Posterior cingulate gyrus (tissue), 11 donors: ENCODE results near the gene THSD7A.

Experiments used
- DNase-seq, 10 donors: peaks; one replicate each; pipeline versions ENCODE4 v3.0.0 to v3.0.0-alpha.2; 2020 to 2021; ENCODE audit warnings: mixed read lengths in 3 of 10
- intact Hi-C: fragments of 100-400 bp; cut with DNase I; formaldehyde crosslinking; loops from one replicate; pipeline ENCODE4 v1.15.1; 2023

The THSD7A gene

DNA sequence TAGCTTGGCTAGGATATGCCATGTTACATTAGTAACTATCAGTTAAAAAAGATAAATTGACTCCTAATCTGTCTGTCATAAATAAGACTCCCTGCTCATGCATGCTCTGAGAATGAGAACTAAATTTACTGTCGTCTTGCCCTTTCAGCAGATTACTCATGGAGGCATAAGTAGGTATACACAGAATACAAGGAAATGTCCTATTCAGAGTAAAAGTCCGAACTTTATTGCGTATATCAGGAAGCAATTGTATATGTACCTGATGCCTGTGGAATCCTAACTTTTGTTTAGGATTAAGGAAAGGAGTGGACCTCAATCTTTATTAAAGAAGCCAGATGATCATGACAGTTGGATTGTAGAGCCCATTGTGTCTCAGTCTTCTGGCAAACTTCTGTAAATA, 118.6 kb downstream of the THSD7A start:
- DNase-seq, result no peak

DNA sequence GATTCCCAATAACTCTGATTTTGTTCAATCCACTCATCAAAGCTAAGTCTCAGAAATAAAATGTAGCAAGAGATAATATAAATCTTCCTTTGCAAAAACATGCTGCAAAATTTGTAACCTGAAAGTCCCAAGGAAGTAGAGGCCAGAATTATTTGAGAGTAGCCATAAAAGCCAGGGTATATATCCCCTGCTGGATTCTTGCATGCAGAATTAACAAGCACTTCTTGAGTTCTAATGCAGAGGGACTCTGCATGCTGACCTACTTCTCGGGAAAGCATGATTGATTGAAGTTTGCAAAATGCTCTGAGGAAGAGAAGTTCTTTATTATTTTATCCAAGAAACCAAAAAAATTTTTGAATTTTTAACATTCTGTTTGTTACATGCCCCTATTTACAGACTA, 121.6 kb downstream of the THSD7A start:
- DNase-seq, result no peak
- intact Hi-C loops, result no loop called here

More for the DNA sequence above, 118.6 kb downstream of the THSD7A start:
- intact Hi-C loops, result no loop called here

DNA sequence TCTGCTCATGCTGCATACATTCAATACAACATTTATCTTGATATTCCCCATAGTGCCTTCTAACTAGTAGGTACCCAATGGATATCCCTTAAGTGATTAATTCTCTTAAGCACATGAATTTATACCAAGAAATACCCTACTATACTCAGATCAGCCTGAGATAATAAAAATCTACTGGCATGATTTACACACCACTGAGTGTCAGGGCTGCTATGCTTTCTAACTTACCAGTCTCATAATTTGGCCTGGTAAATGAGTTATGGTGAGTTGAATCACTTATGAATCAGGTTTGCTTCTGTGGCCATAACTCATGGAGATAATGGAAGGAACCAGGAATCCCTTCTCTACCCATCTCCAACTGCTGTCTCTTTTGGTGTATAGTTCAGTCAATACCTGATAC, 122.8 kb downstream of the THSD7A start:
- no peak for DNase-seq
- intact Hi-C loops, result no loop called here

GRCh38 chr7:11707606-11708193, 124.3 kb downstream of the THSD7A start:
- no peak for DNase-seq
- intact Hi-C loops, result no loop called here

GRCh38 chr7:11706666-11707605, 125.1 kb downstream of the THSD7A start:
- DNase-seq, result no peak
- intact Hi-C loops, result no loop called here

- intact Hi-C loops, result no loop called here
- no peak for DNase-seq
These were observed 128.2 kb downstream of the THSD7A start for GRCh38 chr7:11703829-11704228.

GRCh38 chr7:11702938-11703337, 129.1 kb downstream of the THSD7A start:
- intact Hi-C loops, result no loop called here
- no peak for DNase-seq

DNA sequence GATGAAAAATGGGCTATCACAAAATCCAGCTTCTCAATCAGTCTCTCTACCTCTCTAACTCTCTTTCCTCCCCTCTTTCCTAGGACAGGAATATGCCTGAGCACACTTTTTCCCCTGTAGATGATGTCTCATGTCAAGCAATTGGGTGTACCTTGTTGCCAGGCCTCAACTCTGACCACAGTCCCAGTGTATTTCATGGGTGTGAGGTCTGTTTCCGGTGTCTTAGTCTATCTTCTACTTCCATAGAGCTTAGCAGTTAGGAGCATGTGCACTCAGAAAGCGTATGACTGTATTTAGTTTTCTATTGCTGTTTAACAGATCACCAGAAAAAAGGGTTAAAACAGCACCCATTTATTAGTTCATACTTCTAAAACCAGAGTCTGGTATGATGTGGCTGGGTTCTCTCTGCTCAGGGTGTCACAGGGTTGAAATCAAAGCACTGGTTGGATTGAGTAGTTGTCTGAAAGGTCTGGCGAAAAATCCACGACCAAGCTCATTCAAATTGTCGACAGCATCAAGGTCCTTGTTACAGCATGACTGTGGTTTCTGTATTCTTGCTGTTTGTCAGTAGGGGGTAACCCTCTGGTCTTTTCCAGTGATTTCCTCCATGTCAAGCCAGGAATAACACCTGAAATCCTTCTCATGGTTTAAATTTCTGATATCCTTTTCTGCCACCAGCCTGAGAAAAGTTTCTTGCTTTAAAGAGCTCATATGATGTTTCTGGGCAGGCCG, 130.0 kb downstream of the THSD7A start:
- DNase-seq, result no peak
- intact Hi-C loops, result no loop called here

- intact Hi-C loops, result no loop called here
- DNase-seq, result no peak
These were observed 132.3 kb downstream of the THSD7A start for GRCh38 chr7:11699666-11700065.

- intact Hi-C loops, result no loop called here
These were observed 133.6 kb downstream of the THSD7A start for GRCh38 chr7:11698384-11698871.

GRCh38 chr7:11690395-11690794, 141.6 kb downstream of the THSD7A start:
- intact Hi-C loops, result no loop called here
- DNase-seq, result no peak

More at GRCh38 chr7:11698384-11698871, 133.6 kb downstream of the THSD7A start:
- peak in 1 of 10 donors; percentile 22 for DNase-seq

DNA sequence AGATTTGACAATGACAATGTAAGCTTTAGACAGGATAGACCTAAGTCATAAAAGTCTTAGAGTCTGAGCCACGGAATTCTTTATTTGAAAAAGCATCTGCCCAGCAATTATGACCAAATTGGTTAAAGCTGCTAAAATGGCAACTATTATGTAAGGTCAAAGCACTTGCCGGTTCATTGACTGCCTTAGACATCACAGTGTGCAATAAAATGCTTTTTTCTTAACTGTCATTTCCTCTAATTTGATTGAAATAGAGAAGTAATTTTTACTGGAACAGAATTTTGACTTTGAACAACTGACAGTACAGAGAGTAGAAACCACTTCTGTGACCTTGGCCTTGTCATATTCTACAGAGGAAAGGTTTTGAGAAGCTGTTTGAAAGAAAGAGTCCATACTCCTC, 142.9 kb downstream of the THSD7A start:
- intact Hi-C loops, result no loop called here
- DNase-seq, result no peak

DNA sequence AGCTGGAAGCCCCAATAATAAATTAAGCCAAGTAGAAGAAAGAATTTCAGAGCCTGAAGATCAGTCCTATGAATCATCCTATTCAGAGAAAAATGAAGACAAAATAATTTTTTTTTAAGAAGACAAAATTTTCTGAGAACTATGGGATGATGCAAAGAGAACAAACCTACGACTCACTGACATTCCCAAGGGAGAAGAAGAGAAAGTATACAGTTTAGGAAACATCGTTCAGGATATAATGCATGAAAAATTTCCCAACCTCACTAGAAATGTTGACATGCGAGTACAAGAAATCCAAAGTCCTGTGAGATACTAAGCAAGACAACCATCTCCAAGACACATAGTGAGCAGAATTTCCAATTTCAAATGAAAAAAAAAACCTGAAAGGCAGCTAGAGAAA, 150.5 kb downstream of the THSD7A start:
- DNase-seq, result no peak
- intact Hi-C loops, result no loop called here

DNA sequence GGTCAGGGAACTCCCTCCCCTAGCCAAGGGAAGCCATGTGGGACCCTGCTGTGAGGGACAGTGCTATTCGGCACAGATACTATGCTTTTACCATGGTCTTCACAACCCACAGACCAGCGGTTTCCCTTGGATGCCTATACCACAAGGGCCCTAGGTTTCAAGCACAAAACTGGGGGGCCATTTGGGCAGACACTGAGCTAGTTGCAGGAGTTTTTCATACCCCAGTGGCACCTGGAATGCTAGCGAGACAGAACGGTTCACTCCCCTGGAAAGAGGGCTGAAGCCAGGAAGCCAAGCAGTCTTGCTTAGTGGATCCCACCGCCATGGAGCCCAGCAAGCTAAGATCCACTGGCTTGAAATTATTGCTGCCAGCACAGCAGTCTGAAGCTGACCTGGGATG, 156.8 kb downstream of the THSD7A start:
- DNase-seq, result peak in 2 of 10 donors; percentile 13 to 46
- intact Hi-C loops, result no loop called here

GRCh38 chr7:11668727-11669126, 163.3 kb downstream of the THSD7A start:
- intact Hi-C loops, result no loop called here
- no peak for DNase-seq

GRCh38 chr7:11667810-11668185, 164.2 kb downstream of the THSD7A start:
- intact Hi-C loops, result no loop called here

GRCh38 chr7:11667071-11667809, 164.8 kb downstream of the THSD7A start:
- DNase-seq, result no peak
- intact Hi-C loops, result no loop called here

More at GRCh38 chr7:11667810-11668185, 164.2 kb downstream of the THSD7A start:
- DNase-seq, result no peak

DNA sequence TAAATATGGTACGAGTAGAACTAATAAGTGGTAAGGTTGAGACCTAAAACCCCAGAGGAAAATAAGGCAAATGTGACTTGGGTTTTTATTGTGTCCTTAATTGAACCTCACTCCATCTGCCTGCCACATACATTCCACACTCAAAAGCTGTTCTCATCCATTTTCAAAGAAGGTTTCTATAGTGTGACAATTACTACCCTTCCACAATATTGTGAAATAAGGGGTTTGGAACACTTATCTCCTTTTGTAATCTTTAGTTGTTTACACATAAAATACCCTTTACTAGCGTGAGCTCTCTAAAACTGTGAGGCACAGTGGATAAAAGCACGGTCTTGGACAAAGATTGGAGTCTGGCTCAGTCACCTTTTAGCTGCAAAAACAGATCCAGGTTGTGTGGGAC, 166.6 kb downstream of the THSD7A start:
- DNase-seq, result no peak
- intact Hi-C loops, result no loop called here

DNA sequence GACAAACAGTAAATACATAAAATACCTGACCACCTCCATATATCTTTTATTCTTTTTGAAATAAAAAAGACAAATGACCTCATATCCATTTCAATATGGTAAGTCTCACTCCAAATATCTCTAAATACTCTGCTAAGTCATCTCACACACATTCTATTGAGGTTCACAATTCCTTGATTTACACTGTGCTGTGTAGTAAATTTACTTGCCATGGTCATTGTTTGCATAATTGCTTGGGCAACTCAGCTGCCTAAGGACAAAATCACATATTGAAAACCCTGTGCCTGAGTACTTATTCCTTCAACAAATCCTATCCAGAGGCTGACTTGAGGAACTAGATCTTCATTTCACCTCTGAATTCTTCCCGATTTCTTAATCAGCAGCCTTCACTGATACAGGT, 176.4 kb downstream of the THSD7A start:
- intact Hi-C loops, result no loop called here
- DNase-seq, result no peak

- DNase-seq, result no peak
- intact Hi-C loops, result no loop called here
These were observed 176.8 kb downstream of the THSD7A start for GRCh38 chr7:11655163-11655562.
